ENCODE data around the gene KIAA1958. TPM values are rescaled to one million over a fixed set of nuclear protein-coding genes. Genes with fewer than 3 reads are reported as not detected.

The KIAA1958 gene
- polyA plus RNA-seq, 3 donors, result 13.0 to 13.6 (median 13.1) TPM

DNA sequence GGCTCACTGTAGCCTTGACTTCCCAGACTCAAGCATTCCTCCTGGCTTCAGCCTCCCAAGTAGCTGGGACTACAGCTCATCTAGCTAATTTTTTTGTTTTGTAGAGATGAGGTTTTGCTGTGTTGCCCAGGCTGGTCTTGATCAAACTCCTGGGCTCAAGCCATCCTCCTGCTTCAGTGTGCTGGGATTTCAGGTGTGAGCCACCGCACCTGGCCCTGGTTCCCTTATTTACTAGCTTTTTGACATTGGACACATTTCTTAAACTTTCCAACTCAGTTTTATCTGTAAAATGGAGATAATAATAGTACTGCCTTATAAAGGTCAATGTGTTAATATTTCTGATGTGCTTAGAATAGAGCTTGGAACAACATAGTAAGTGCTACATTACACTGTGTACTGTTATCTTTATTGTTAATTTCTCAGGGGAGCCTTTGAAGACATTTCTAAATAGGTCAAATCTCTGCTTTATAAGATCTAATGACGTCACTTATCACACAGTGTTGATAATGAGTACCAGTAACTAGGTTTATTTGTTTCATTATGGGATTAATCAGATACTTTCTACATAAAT is 66.7 kb downstream of the KIAA1958 start:
- DNase-seq (ENCODE audit: low read depth in 3 of 3, low spot score in 2 of 3), result no peak

DNA sequence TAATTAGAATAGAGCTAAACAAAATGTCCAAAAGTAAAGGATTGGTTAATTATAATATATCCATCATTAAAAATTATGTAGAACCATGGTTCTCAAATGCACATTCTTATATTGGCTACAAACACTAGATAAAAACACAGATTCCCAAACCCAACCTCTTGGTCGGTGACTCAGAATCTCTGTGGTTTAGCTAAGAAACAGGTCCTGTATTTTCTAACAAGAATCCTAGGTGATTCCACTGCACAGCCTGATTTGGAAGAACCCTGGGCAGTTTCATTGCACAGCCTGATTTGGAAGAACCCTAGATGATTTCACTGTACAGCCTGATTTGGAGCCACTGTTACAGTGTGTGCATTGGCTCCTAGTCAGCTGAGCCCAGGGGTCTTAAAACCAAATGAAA is 67.9 kb downstream of the KIAA1958 start:
- DNase-seq (ENCODE audit: low read depth in 3 of 3, low spot score in 2 of 3), result no peak

DNA sequence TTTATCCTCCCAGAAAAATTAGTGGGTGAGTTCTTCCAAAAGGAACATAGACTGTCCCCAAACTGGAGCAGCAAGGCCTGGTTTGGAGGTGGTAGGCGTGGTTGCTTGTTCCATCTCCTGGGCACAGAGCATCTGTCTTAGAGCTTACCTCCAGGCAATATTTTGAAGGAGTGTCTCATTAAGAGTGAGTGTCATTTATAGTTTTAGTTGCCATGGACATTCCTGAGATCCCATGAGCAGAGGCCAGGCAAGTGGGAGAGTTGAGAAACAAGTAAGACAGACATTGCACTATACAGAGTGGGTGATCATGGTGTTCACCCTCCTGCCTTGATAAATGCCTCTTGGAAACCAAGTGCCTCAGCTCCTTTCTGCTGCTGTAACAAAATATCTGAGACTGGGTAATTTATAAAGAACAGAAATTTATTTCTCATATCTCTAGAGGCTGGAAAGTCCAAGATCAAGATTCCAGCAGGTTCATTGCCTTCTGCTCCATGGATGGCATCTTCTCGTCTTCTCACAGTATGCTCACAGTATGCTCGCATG is 68.5 kb downstream of the KIAA1958 start:
- DNase-seq (ENCODE audit: low read depth in 3 of 3, low spot score in 2 of 3), result no peak

DNA sequence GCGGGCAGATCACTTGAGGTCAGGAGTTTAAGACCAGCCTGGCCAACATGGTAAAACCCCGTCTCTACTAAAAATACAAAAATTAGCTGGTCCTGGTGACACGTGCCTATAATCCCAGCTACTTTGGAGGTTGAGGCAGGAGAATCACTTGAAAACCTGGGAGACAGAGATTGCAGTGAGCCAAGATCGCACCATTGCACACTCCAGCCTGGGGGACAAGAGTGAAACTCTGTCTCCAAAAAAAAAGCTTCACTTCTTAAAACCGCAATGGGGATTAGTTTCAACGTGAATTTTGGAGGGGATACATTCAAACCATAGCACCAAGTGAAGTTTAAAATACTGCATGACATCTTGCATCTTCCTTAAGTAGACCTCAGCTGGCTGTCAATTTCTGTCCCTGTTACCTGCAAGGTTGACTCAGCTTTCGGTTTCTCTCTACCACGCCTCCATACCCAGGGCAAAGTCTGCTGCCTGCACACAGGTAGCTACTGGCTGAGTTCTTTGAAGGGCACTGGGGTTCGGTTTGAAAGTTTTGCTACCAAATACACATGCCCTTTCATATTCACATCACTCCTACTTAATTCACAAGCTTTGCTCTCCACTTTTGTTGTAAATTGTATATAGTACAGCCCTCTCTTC is 69.3 kb downstream of the KIAA1958 start:
- DNase-seq (ENCODE audit: low read depth in 3 of 3, low spot score in 2 of 3), result no peak

DNA sequence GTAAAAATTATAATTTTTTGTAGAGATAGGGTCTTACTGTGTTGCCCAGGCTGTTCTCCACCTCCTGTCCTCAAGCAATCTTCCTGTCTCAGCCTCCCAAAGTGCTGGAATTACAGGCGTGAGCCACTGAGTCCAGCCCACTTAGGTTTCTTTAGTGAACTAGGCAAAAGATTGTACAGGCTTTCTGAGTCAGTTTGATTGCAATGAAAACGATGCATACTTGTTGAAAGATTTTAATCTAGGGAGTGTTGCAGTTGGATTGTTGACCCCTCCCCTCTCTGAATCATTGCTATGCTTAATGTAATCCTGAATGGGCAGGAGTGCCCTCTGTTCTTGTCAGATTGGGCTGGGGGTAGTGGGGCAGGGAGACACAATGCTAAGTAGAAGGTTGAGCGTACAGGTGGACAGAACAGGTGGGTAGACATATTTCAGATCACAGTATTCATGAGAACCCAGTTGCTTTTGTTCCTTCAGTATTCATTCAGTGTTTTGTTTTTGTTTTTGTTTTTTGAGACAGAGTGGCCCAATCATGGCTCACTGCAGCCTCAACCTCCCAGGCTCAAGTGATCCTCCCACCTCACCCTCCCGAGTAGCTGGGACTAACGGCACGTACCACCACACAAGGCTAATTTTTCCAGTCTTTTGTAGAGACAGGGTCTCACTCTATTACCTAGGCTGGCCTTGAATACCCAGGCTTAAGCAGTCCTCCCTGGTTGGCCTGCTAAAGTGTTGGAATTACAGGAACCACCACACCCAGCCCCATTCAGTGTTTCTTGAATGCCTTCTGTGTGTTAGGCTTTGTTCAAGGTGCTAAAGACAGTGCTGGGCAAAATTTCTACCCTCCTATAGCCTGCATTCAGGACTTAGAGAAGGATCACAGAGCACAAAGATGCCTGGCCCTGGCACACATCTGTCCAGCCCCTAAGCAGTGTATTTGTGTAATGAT is 70.1 kb downstream of the KIAA1958 start:
- DNase-seq (ENCODE audit: low read depth in 3 of 3, low spot score in 2 of 3), result no peak

DNA sequence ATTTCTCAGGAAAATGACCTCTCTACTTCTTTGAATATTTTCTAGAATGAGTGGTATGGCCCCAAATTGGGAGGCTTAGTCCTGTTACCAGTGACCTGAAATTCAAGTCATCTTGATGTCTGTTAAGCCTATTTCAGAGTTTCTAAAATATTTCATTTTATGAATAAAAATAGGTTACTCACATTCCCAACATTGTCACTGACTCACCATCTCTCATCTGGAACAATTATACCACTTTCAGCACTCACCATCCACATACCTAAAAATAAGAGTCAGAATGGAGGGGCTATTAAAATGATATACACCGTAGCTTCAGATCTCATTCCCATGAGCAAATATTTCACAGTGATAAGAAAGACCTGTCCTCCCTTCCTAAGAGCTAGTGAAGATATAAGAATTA is 71.8 kb downstream of the KIAA1958 start:
- no peak for DNase-seq (ENCODE audit: low read depth in 3 of 3, low spot score in 2 of 3)

DNA sequence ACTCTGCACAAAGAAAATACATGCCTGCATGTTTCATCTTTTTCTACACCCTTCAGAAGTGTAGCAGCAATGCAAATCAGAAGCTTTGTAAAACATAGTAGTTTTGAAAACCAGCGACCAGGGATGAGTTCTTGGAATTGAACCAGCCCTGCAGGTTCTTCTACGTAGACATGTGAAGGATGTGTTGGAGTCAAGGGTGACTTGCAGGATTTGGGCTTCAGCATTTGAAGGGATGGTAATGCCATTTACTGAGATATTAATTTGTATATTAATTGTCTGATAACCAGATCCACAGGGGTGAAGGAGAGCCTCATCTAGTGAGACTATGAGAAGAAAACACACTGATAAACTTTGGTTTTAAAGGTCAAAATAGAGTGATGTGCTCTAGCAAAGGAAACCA is 72.4 kb downstream of the KIAA1958 start:
- DNase-seq (ENCODE audit: low read depth in 3 of 3, low spot score in 2 of 3), result no peak

DNA sequence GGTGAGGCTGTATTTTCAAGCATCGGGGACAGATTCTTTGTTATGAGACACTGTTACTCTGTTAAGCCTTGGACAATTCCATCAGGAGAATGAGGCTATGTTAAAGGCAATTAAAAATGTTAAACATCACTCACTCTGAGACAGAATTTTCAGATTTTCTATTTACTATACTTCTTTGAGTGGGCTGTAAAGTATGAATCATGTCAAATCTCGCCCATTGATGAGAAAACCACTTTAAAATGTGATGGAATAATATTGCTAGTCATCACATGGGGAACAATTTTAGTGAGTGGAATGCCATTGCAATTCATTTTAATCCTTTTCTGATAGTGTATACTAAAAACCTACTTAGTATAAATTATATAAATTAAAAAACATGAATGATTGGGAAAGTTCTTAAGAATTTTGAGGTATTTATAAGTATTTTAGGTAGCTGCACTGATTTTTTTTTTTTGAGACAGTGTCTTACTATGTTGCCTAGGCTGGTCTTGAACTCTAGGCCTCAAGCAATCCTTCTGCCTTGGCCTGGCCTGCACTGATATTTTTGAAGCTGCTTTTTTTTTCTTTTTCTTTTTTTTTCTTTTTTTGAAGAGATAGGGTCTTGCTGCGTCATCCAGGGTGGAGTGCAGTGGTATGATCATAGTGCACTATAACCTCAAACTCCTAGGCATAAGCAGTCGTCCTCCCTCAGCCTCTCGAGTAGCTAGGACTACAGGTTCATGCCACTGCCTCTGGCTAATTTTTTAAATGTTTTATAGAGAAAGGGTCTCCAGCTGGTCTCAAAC is 73.2 kb downstream of the KIAA1958 start:
- no peak for DNase-seq (ENCODE audit: low read depth in 3 of 3, low spot score in 2 of 3)

DNA sequence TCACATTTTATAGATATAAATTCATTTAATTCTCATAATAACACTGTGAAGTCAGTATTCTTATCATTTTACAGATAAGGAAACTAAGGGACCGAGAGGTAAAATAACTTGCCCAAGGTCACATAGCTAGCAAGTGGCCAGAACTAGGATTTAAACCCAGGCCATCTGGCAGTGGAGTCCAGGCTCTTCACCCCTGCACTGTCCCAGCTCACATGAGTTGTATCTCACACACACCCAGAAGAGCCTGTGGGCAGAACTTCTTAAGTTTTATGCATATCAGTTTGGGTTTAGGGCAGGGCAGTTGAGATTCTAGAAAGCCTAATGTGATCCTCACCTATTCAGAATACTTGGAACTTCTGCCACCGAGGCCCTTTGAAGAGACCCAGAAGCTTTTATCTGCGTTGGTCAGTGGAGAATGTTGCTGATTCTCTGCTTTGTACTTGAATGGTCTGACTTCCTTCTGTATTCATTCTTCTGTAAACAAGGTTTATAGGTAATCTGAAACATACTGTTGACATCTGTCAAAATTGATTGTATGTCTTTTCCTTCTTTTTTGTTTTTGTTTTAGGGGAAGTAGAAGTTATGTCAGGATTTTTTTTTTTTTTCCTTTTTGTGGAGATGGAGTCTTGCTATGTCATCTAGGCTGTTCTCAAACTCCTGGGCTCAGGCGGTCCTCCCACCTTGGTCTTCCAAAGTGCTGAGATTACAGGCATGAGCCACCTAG is 75.8 kb downstream of the KIAA1958 start:
- no peak for DNase-seq (ENCODE audit: low read depth in 3 of 3, low spot score in 2 of 3)

DNA sequence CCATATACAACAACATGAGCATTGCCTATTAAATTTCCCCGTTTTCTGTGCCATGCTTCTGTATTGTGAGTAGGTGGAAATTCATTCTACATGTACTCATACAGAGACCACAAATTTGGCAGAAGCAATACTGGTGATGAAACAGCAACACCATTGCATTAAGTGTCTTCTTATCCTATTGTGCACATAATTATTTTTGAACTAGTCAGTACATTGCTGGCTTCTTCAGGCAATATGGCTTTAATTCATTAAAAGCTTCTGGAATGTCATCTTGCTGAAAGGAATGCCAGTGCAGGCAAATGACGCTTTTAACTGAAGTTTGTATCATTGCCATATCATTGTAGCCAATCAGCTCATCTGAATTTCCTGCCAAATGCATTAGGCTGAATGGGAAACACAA is 82.6 kb downstream of the KIAA1958 start:
- no peak for DNase-seq (ENCODE audit: low read depth in 3 of 3, low spot score in 2 of 3)

DNA sequence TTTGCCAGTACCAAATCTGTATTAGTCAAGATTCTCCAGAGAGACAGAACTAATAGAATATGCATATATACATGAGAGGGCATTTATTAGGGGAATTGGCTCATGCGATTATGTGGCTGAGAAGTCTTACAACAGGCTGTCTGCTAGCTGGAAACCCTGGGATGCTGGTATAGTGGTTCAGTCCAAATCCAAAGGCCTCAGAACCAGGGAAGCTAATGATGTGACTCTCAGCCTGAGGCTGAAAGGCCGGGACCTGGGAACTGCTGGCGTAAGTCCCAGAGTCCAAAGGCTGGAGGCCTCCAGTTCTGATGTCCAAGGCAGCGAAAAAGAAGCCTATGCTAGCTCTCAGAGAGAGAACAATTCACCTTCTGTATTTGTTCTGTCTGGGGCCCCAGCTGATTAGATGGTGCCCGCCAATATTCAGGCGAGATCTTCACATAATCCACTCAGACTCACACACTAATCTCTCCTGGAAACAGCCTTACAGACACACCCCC is 84.1 kb downstream of the KIAA1958 start:
- DNase-seq (ENCODE audit: low read depth in 3 of 3, low spot score in 2 of 3), result no peak

DNA sequence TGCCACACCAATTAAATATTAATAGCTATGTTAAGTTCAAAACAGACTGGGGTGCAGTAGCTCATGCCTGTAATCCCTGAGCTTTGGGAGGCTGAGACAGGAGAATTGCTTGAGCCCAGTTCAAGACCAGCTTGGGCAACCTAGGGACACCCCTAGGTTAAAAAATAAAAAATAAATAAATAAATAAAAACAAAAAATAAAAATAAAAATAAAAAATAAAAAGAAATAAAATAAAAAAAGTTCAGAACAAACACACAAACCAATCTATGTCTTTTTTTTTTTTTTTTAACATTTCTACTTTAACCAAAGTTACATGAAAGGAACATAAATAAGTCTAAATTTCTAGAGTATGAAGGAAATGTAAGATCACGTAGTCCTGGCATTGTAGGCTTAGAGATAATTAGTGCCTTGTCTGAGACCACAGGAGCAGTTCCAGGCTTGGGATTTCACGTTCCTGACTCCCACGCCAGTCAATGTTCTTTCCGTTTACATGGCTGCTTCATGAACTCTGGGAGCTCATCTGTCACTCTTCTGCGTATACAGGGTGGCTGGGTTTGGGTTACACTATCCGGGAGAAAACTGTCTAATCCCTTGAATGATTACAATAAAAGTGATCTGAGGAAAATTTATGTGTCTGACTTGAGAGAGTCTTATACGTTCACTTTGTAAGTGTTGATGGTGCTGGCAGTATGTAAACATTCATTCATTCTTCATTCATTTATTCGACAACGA is 85.2 kb downstream of the KIAA1958 start:
- peak; percentile 14 to 35 (median 23) for DNase-seq (ENCODE audit: low read depth in 3 of 3, low spot score in 2 of 3)

DNA sequence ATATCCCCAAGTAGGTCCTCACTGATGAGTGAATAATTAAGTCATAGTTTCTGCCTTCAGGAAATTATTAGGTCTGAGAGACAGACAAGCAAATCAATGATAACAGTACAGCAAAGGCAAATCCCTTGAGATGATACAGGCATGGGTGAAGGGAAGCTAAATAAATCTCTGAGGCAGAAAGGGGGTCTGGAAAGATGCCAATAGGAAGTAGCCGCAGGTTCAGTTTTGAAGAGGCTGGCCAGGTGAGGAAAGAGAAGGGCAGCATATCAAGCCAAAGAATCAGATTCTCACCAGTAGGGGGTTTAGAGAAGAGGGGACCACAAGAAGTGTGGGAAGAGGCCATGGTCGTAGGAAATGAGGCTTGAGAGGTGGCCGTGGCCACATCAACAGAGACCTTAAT is 85.8 kb downstream of the KIAA1958 start:
- DNase-seq (ENCODE audit: low read depth in 3 of 3, low spot score in 2 of 3), result no peak

DNA sequence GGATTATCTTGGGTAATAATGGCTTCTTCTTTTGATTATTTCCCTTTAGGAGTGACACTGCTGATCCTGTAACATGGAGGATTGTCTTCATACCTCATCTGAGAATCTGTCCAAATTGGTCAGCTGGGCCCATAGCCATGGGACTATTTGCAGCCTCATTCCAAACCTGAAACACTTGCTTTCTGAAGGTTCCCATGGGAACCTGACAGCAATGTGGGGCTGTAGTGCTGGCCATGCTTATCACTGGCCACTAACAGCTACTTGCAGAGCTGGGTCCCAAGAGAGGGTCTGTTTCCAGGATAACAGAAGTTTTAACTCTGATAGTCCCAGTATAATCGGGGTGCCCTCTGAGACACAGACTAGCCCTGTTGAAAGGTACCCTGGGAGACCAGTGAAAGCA is 87.4 kb downstream of the KIAA1958 start:
- DNase-seq (ENCODE audit: low read depth in 3 of 3, low spot score in 2 of 3), result no peak

DNA sequence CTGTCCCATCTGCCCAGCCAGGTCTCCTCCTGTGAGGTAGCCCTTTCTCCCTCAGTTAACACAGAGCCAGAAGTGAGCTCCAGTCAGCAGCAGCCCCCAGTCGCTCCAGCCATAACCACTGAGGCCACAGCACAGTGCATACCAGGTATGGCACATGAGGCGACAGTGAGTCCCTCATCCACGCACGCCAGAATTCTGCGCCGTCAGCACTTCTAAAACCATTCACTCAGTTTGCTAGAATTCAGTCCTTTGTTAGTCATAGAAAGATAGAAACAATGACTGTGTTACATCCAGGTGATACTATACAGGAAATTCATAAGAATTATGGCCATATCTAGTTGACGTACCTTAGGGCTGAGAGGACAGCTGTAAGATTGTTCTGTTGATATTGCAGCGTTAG is 88.5 kb downstream of the KIAA1958 start:
- no peak for DNase-seq (ENCODE audit: low read depth in 3 of 3, low spot score in 2 of 3)

DNA sequence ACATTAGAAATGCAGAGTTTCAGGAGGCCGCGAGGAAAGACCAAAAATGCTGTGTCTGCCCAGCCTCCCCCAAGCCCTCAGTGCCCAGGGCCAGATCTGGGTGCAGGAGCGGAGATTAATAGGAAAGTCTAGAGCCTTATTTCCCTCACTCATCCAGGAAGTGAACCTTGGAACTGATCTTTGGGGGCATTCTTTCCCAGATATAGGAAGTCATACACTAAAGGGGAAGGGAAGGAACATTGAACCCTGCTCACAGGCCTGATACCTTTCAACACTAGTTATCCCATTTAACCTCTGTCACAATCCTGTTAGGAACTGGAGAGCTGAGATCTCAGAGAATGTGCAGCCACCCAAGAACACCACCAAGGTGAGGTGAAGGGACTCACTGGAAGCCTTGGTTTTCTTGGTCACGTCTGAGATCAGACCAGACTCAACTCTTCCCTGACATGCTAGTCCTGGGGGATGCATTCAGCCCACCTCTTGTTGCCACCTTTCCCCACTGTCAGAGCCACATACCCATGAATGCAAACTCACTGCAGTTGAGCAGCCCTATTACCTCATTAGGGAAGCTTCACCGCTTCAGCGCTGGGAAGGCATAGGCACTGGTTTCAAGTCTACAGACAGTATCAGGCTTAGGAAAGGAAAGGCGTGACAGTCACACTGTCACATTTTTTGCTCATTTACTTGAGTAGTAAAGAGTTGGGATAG is 95.0 kb downstream of the KIAA1958 start:
- DNase-seq (ENCODE audit: low read depth in 3 of 3, low spot score in 2 of 3), result no peak

DNA sequence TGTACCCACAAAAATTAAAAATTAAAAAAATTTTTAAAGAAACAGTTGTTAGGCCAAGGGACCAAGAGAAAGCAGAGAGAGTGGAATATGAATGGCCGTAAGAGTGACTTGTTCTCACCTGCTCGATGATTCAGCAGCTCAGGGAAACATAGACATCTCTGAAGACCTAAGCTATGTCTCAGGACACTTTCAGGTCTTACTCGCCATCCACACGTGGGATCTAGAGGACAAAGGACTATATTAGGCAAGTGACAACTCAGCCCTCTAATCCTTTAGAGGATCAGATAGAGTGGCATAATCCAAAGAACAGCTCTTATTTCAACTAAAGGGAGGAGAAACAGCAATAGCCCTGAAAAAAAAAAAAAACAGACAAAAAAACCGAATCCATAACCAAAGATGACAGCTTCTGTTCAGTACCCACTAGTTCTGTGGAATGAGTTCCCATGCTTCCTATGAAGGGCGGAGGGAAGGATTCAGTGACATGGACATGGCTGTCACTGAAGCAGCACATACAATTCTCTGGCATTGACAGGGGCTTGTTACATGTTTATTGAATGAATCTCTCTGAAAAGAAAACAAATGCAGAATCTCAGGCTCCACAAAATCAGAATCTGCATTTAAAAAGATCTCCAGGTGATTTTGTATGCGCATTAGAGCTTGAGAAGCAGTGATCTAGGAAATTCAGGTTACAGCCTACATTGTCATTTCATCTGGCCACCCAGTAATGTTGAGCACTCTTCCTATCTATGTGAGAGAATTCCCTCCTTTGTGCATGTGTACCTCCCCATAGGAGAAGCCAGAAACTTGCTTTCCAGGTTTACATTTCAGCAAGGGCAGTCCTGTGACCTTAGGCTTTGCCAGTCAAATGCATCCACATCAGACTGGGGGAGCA is 96.0 kb downstream of the KIAA1958 start:
- DNase-seq (ENCODE audit: low read depth in 3 of 3, low spot score in 2 of 3), result no peak
